ACHN (cell line): ENCODE measurements around the gene FANCE.
"Not testable (repeated sequence)": the region's sequence is repeated elsewhere in the genome, so short reads cannot be mapped to it uniquely, and the experiment has no call there.

ENCODE experiments used
- DNase-seq: peaks from one replicate; pipeline ENCODE4 v3.0.0-alpha.2; 2015
- in situ Hi-C: cut with HindIII; loops from 2 replicates; pipeline ENCODE4 v1.10.0; 2017; ENCODE audit warnings: low sequenced_read_pairs, low pct_ligation_motif_present, low pct_unique_long_range_greater_than_20kb

FANCE gene

GRCh38 chr6:35506536-35506935, 54.4 kb downstream of the FANCE start:
- in situ Hi-C loops = no loop called here
- no peak for DNase-seq

- in situ Hi-C loops = no loop called here
- no peak for DNase-seq
Observed at GRCh38 chr6:35507221-35507620, 55.1 kb downstream of the FANCE start.

GRCh38 chr6:35508027-35508426, 55.9 kb downstream of the FANCE start:
- no peak for DNase-seq
- in situ Hi-C loops = no loop called here

GRCh38 chr6:35508542-35508941, 56.4 kb downstream of the FANCE start:
- DNase-seq = no peak
- in situ Hi-C loops = no loop called here

GRCh38 chr6:35510916-35511561, 58.9 kb downstream of the FANCE start:
- no peak for DNase-seq
- in situ Hi-C loops = no loop called here

GRCh38 chr6:35511562-35511941, 59.4 kb downstream of the FANCE start:
- DNase-seq = no peak
- in situ Hi-C loops = no loop called here

GRCh38 chr6:35512006-35512405, 59.9 kb downstream of the FANCE start:
- DNase-seq = no peak
- in situ Hi-C loops = no loop called here

GRCh38 chr6:35512740-35513139, 60.6 kb downstream of the FANCE start, which contains the start of gene TULP1:
Gene TULP1 (minus strand): TSS chr6:35512896. CDS start chr6:35512858, 38 bp downstream.
- in situ Hi-C loops = no loop called here

GRCh38 chr6:35514587-35514986, 62.4 kb downstream of the FANCE start:
- DNase-seq = no peak
- in situ Hi-C loops = no loop called here

More at GRCh38 chr6:35512740-35513139, 60.6 kb downstream of the FANCE start, which contains the start of gene TULP1:
- DNase-seq = no peak

GRCh38 chr6:35515939-35516338, 63.8 kb downstream of the FANCE start:
- DNase-seq, in situ Hi-C loops: not testable (repeated sequence)
